ENCODE data around the gene TRIO.

Gene TRIO

DNA sequence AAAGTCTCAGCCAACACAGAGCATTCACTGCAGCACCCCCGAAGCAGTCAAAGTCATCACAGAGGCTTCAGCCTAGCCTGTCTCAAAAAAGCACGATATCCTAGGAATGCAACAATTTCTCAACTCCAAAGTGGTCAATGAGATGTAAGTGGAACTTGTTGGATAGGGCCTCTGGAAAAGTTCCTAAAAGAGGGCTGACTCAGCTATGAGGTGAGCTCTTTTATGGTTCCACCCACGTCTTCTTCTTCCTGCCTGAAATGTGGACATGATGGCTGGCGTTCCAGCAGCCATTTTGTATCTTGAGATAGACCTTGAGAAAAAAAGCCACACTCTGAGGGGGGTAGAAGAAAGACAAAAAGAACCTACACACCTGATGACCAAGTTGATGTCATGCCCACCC is 32.5 kb upstream of the TRIO start:
- DNase-seq (ENCODE audit: extremely low spot score) = no peak
- POLR2A ChIA-PET = interaction anchor here (0.6 kb wide), 1 partner anchor 154 kb away, joined by 3 read pairs; no protein-coding TSS in a partner anchor
- CTCF ChIA-PET = interaction anchor here (0.5 to 1.1 kb wide), 2 partner anchors 43 to 161 kb away, joined by 4 to 5 read pairs; no protein-coding TSS in a partner anchor
- TF ChIP-seq LEF1 (IDR thresholded peaks at IDR 0.05; ENCODE audit: borderline replicate concordance) (no peak), FOXK2 (IDR thresholded peaks at IDR 0.05) (no peak), ARNT (IDR thresholded peaks at IDR 0.05) (no peak), SUZ12 (IDR thresholded peaks at IDR 0.05) (no peak), HDGF (IDR thresholded peaks at IDR 0.05; ENCODE audit: borderline replicate concordance) (no peak), FOXA1 (IDR thresholded peaks at IDR 0.05) (no peak), ELF4 (IDR thresholded peaks at IDR 0.05) (no peak), TARDBP (IDR thresholded peaks at IDR 0.05) (no peak), CTBP1 (IDR thresholded peaks at IDR 0.05; ENCODE audit: borderline replicate concordance) (no peak), FOXM1 (IDR thresholded peaks at IDR 0.05; ENCODE audit: borderline replicate concordance) (no peak), ZNF384 (IDR thresholded peaks at IDR 0.05) (no peak), L3MBTL2 (conservative IDR thresholded peaks at IDR 0.05) (no peak), NFRKB (IDR thresholded peaks at IDR 0.05) (no peak), SP1 (IDR thresholded peaks at IDR 0.05) (no peak)

DNA sequence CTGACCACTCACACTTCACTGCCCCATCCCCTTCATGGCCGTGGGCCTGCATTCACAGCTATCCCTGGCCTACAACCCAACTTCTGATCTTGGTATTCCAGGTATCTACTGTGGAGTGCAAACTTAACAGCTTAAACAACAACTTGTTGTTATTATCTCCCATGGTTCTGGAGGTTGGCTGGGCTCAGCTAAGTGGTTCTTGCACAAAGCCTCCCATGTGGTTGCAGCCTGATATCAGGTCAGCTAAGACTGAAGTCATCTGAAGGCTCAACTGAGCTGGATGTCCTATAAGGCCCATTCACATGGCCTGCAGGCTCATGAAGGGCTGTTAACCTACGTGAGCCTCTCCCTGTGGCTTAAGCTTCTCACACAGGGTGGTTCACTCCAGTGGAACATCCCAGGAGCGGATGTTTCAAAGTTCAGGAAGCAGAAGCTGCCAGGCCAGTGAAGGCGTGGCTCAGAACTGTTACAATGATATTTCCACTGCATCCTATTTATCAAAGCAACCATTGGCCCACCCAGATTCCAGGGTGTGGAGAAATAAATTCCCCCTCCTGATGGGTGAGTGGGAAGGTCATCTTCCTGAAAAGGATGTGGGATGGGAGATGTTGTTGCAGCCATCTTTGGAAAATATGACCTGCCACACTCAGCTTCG is 30.0 kb upstream of the TRIO start:
- DNase-seq (ENCODE audit: extremely low spot score) = no peak
- TF ChIP-seq FOXK2 (IDR thresholded peaks at IDR 0.05) (no peak), L3MBTL2 (conservative IDR thresholded peaks at IDR 0.05) (no peak), ZNF384 (IDR thresholded peaks at IDR 0.05) (no peak), ELF4 (IDR thresholded peaks at IDR 0.05) (no peak), SUZ12 (IDR thresholded peaks at IDR 0.05) (no peak), FOXA1 (IDR thresholded peaks at IDR 0.05) (no peak), BHLHE40 (IDR thresholded peaks at IDR 0.05; ENCODE audit: borderline replicate concordance) (no peak), FOXM1 (IDR thresholded peaks at IDR 0.05; ENCODE audit: borderline replicate concordance) (no peak), ARNT (IDR thresholded peaks at IDR 0.05) (no peak), NFRKB (IDR thresholded peaks at IDR 0.05) (no peak), SP1 (IDR thresholded peaks at IDR 0.05) (no peak), LEF1 (IDR thresholded peaks at IDR 0.05; ENCODE audit: borderline replicate concordance) (no peak), TARDBP (IDR thresholded peaks at IDR 0.05) (no peak), HDGF (IDR thresholded peaks at IDR 0.05; ENCODE audit: borderline replicate concordance) (no peak)
- TF ChIP-seq, protein P1, sequence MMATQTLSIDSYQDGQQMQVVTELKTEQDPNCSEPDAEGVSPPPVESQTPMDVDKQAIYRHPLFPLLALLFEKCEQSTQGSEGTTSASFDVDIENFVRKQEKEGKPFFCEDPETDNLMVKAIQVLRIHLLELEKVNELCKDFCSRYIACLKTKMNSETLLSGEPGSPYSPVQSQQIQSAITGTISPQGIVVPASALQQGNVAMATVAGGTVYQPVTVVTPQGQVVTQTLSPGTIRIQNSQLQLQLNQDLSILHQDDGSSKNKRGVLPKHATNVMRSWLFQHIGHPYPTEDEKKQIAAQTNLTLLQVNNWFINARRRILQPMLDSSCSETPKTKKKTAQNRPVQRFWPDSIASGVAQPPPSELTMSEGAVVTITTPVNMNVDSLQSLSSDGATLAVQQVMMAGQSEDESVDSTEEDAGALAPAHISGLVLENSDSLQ (IDR thresholded peaks at IDR 0.05) = no peak
- ChIA-PET CTCF (interaction anchor here (1.2 kb wide), 1 partner anchor 28 kb away, joined by 3 read pairs; no protein-coding TSS in a partner anchor), POLR2A (interaction anchor here (0.7 kb wide), 1 partner anchor 44 kb away, joined by 3 read pairs; no protein-coding TSS in a partner anchor)

DNA sequence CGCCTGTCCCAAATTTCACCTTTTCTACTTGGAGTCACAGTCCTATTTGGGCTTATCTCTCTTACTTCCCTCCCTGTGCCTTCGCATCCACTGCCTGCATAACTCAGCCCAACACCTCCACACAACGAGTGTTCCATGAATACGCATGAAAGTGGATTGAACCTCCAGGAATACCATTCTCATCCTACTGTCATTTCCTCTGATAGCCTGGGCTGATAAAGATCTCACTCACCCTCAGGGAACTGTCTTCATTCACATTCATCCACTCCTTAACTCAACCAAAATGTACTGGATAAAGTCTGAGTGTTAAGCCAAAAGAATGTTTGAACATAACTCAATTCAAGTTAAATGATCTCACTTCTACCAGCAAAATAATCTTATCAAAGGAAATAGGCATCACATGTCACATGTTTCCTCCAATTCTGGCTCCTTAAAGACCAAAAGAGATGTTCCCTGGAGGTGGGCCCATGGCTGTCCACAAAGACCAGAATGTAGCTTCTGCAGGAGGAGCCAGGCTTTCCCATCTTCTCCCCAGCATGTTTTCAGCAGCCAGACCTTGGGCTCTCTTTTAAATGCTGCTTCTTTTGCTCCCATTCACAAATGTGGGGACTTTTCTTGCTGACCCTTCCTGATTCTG is 28.4 kb upstream of the TRIO start:
- TF ChIP-seq FOXK2 (IDR thresholded peaks at IDR 0.05) (no peak), CTBP1 (IDR thresholded peaks at IDR 0.05; ENCODE audit: borderline replicate concordance) (no peak), BHLHE40 (IDR thresholded peaks at IDR 0.05; ENCODE audit: borderline replicate concordance) (no peak), ELF4 (IDR thresholded peaks at IDR 0.05) (no peak), FOXM1 (IDR thresholded peaks at IDR 0.05; ENCODE audit: borderline replicate concordance) (no peak), NFRKB (IDR thresholded peaks at IDR 0.05) (no peak), SUZ12 (IDR thresholded peaks at IDR 0.05) (no peak), FOXA1 (IDR thresholded peaks at IDR 0.05) (no peak), ARNT (IDR thresholded peaks at IDR 0.05) (no peak), HDGF (IDR thresholded peaks at IDR 0.05; ENCODE audit: borderline replicate concordance) (no peak), L3MBTL2 (conservative IDR thresholded peaks at IDR 0.05) (no peak), ZNF384 (IDR thresholded peaks at IDR 0.05) (no peak), TARDBP (IDR thresholded peaks at IDR 0.05) (no peak), SP1 (IDR thresholded peaks at IDR 0.05) (no peak), LEF1 (IDR thresholded peaks at IDR 0.05; ENCODE audit: borderline replicate concordance) (no peak)
- TF ChIP-seq, protein P1 (IDR thresholded peaks at IDR 0.05) = no peak
- ChIA-PET CTCF (no interaction called here), POLR2A (no interaction called here)
- DNase-seq (ENCODE audit: extremely low spot score) = no peak

DNA sequence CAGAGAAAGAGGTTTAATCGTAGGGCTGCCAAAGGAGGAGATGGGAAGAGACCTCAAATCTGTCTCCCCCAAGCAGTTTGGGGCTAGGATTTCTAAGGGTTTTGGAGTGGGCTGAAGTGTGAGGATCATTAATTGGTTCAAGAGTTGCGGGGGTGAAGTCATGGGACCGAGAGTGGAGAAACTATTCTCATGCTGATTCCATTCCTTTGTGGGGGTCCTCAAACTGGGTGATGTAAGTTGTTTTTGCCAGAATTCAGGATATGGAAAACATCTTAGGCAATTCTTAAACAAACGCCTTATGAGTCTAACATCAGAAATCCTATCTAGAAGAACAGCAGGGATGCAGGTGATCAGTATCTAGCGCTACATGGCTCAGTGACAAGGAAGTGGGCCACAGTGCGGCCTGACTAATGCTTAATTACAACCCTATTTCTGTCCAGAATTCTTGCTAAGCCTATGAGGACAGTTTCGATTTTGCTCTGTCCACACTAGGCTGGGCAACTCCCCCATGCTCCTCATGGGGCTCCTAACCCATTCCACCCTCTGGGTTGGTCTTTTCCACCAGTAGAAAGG is 27.7 kb upstream of the TRIO start:
- ChIA-PET CTCF (no interaction called here), POLR2A (no interaction called here)

DNA sequence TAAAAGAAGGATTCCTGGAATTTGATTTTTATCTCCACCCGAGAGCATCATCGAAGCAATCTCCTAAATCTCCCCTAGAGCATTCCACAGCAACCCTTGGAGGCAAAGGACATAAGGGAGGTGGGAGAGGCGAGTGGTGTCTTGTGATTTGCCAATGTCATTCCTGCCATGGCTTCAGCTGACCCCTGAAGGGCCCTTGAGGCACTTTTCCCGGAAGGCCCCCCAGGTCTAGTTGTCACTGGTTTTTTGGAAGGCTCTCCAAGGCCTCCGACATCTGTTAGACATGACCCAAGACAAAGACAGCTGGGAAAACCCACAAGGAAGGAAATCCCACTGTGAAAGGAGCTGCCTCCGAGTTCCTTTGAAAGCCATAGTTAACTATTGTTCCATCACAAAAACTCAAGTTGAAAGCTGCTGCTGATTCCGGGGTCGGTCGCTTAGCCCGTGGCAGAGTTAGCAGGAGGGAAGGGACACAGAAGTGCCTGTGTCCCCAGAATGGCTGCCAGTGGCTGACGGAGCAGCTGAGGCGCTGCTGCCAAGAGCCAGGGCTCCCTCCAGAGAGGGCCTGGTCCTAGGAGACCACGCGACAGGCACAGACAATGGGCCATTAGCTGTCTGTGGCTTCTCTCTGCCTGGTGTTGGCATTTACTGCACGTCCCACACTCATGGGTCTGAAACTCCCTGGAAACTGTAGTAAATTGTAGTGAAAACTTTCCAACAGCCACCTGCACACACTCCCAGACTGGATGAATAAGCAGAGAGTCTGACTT is 24.4 kb upstream of the TRIO start:
- ChIA-PET POLR2A (no interaction called here), CTCF (interaction anchor here (1.0 to 1.5 kb wide), 2 partner anchors 9 to 11 kb away, joined by 3 to 5 read pairs; no protein-coding TSS in a partner anchor)
- no peak for DNase-seq (ENCODE audit: extremely low spot score)
- TF ChIP-seq L3MBTL2 (conservative IDR thresholded peaks at IDR 0.05) = no peak
- no peak for TF ChIP-seq FOXM1 (IDR thresholded peaks at IDR 0.05; ENCODE audit: borderline replicate concordance)
- no peak for TF ChIP-seq SUZ12 (IDR thresholded peaks at IDR 0.05)
- TF ChIP-seq ARNT (IDR thresholded peaks at IDR 0.05) = no peak
- no peak for TF ChIP-seq LEF1 (IDR thresholded peaks at IDR 0.05; ENCODE audit: borderline replicate concordance)
- no peak for TF ChIP-seq CTBP1 (IDR thresholded peaks at IDR 0.05; ENCODE audit: borderline replicate concordance)
- no peak for TF ChIP-seq HDGF (IDR thresholded peaks at IDR 0.05; ENCODE audit: borderline replicate concordance)
- TF ChIP-seq SP1 (IDR thresholded peaks at IDR 0.05) = no peak
- no peak for TF ChIP-seq BHLHE40 (IDR thresholded peaks at IDR 0.05; ENCODE audit: borderline replicate concordance)
- TF ChIP-seq ELF4 (IDR thresholded peaks at IDR 0.05) = no peak
- TF ChIP-seq FOXA1 (IDR thresholded peaks at IDR 0.05) = no peak
- TF ChIP-seq, protein P1 (IDR thresholded peaks at IDR 0.05) = no peak
- no peak for TF ChIP-seq FOXK2 (IDR thresholded peaks at IDR 0.05)
- no peak for TF ChIP-seq NFRKB (IDR thresholded peaks at IDR 0.05)
- TF ChIP-seq ZNF384 (IDR thresholded peaks at IDR 0.05) = no peak
- no peak for TF ChIP-seq TARDBP (IDR thresholded peaks at IDR 0.05)

More for the DNA sequence above, 27.7 kb upstream of the TRIO start:
- no peak for DNase-seq (ENCODE audit: extremely low spot score)
- TF ChIP-seq LEF1 (IDR thresholded peaks at IDR 0.05; ENCODE audit: borderline replicate concordance) (no peak), FOXM1 (IDR thresholded peaks at IDR 0.05; ENCODE audit: borderline replicate concordance) (no peak), SP1 (IDR thresholded peaks at IDR 0.05) (no peak)
